Measurements from ENCODE around the gene TLCD3A.

GRCh38 chr17:685006-685405, 47.4 kb upstream of the TLCD3A start:
- TF ChIP-seq, protein P1, sequence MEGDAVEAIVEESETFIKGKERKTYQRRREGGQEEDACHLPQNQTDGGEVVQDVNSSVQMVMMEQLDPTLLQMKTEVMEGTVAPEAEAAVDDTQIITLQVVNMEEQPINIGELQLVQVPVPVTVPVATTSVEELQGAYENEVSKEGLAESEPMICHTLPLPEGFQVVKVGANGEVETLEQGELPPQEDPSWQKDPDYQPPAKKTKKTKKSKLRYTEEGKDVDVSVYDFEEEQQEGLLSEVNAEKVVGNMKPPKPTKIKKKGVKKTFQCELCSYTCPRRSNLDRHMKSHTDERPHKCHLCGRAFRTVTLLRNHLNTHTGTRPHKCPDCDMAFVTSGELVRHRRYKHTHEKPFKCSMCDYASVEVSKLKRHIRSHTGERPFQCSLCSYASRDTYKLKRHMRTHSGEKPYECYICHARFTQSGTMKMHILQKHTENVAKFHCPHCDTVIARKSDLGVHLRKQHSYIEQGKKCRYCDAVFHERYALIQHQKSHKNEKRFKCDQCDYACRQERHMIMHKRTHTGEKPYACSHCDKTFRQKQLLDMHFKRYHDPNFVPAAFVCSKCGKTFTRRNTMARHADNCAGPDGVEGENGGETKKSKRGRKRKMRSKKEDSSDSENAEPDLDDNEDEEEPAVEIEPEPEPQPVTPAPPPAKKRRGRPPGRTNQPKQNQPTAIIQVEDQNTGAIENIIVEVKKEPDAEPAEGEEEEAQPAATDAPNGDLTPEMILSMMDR (conservative IDR thresholded peaks at IDR 0.05; ENCODE audit: low read length) = no peak
- TF ChIP-seq EZH2phosphoT487 (IDR thresholded peaks at IDR 0.05; ENCODE audit: borderline replicate concordance, low read depth, low read length) = no peak
